GM21619 (cell line): ENCODE data around the gene FBXL14.
"Not testable (repeated sequence)": the region's sequence is repeated elsewhere in the genome, so short reads cannot be mapped to it uniquely, and the experiment has no call there.

Experiments
- ATAC-seq: cut with Tn5 transposase; IDR thresholded peaks from one replicate; pipeline ENCODE4 v1.9.1; 2021; ENCODE audit not compliant: unreplicated experiment

The FBXL14 gene

DNA sequence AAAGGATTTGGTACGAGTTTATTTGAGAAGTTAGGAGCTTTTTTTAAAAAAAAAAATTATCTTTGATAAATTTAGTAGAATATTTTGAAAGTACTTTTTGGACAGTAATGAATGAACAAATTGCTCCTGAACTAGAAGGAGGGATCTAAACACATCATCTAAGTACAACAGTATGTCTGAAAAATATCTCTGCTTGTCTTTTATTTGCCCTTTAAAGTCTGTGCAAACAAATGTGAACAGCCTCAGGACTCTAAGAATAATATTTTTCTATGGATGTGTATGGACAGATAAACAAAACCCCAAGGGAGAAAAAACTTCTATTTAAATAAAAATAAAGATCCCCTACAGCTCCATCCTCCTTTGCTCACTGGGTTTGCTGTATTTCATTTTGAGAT is 19.5 kb downstream of the FBXL14 start:
- no peak for ATAC-seq

DNA sequence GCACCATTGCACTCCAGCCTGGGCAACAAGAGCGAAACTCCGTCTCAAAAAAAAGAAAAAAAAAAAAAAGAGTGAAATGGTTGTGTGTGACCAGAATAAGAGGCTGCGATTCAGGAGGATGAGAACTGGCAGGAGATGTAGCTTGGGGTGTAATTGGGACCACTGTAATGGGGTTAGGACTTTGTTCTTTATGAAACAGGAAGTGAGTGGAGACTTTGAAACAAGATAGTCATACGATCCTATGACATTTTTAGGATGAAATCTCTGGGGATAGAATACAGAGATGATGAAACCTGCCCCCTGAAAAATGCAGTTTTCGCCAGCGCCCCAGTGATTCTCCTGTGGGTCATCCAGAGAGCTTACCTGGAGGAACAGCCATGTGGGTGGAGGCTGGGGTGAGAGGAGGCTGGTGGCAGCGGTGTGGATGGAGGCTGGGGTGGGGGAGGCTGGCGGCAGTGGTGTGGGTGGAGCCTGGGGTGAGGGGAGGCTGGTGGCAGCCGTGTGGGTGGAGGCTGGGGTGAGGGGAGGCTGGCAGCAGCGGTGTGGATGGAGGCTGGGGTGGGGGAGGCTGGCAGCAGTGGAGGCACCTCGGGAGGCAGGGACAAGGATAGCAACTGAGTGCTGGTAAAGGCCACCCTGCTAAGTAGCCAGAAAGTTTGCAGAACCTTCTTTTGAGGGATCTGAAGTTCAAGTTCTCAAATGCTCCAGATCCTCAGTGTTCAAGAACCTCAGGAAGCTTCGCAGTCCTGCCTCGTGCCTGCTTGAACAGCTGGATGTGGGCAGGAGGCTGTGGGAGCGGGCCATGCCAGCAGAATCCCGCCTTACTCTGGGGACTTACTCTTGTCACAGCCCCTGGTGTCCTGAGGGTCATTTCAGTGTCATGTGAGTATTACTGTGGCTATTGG is 20.2 kb downstream of the FBXL14 start:
- ATAC-seq: no peak

DNA sequence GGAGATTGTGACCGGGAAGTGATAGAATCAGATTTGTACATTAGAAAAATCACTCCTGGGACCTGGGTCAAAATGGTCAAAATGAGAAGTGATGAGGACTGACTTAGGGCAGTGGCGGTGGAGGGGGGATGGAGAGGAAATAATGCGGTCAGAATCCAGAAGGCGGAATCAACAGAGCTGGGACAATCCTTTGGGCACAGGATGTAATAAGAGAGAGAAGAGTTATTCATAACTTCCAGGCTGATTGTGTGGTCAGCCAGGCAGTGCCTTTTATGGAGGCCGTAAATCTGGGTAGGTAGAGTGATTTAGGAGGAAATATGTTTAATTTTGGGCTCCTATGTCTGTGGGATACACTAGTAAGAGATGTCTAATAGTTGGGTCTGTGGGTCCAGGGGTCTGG is 21.6 kb downstream of the FBXL14 start:
- ATAC-seq: no peak

GRCh38 chr12:1567852-1568251 is 26.5 kb downstream of the FBXL14 start:
- no peak for ATAC-seq

- no peak for ATAC-seq
Measured at GRCh38 chr12:1566449-1567135, 27.8 kb downstream of the FBXL14 start.

- ATAC-seq: no peak
Measured at GRCh38 chr12:1565172-1565571, 29.2 kb downstream of the FBXL14 start.

GRCh38 chr12:1564067-1564466 is 30.3 kb downstream of the FBXL14 start:
- no peak for ATAC-seq

- no peak for ATAC-seq
Measured at GRCh38 chr12:1562813-1563407, 31.5 kb downstream of the FBXL14 start.

DNA sequence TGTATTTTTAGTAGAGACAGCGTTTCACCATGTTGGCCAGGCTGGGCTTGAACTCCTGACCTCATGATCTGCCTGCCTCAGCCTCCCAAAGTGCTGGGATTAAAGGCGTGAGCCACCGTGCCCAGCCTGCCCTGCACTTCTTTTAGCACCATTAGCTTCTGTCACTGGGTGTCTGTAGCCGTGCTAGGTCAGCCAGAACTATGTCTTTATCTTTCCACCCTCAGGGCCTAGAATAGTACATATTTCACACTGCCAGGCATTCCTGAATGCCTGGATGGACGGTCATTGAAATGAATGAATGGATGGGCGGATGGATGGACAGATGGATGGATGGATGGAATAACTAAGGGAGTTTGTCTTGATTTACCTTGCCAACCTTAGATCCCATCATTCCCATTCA is 33.7 kb downstream of the FBXL14 start:
- no peak for ATAC-seq

DNA sequence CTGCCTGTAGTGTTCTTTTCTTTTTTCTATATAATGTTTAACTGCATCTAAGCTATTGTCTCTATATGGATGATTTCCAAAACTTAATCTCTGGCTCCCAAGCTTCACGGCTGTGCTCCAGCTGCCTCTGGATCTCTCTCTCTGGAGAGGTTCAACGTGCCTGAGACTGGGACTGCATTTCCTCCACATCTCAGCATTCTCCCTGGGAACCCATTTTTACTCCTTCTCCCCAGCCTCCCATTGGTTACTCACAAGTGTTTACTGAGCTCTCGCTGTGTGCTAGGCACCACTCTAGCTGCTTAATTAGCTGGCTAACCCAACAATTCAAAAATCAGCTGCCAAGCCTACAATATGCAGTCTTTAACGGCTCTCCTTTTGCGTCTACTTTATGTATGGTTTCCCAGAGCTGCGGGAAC is 34.7 kb downstream of the FBXL14 start:
- ATAC-seq: no peak

DNA sequence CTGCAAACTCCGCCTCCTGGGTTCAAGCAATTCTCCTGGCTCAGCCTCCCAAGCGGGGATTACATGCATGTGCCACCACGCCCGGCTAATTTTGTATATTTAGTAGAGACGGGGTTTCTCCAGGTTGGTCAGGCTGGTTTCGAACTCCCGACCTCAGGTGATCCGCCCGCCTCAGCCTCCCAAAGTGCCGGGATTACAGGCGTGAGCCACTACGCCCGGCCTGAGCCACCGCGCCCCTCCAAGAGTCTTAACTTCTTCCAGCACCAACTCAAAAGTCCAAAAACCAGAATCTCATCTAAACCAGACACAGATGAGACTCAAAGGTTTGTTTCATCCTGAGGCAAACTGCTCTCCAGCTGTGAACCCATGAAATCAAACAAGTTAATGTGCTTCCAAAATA is 36.3 kb downstream of the FBXL14 start:
- not testable (repeated sequence) for ATAC-seq

GRCh38 chr12:1553987-1554982 is 40.1 kb downstream of the FBXL14 start:
- ATAC-seq: peak; percentile 97

GRCh38 chr12:1553536-1553935 is 40.8 kb downstream of the FBXL14 start:
- ATAC-seq: no peak

GRCh38 chr12:1552911-1553491 is 41.4 kb downstream of the FBXL14 start:
- ATAC-seq: no peak

- ATAC-seq: no peak
Measured at GRCh38 chr12:1552171-1552570, 42.2 kb downstream of the FBXL14 start.

GRCh38 chr12:1551496-1551895 is 42.9 kb downstream of the FBXL14 start:
- no peak for ATAC-seq

DNA sequence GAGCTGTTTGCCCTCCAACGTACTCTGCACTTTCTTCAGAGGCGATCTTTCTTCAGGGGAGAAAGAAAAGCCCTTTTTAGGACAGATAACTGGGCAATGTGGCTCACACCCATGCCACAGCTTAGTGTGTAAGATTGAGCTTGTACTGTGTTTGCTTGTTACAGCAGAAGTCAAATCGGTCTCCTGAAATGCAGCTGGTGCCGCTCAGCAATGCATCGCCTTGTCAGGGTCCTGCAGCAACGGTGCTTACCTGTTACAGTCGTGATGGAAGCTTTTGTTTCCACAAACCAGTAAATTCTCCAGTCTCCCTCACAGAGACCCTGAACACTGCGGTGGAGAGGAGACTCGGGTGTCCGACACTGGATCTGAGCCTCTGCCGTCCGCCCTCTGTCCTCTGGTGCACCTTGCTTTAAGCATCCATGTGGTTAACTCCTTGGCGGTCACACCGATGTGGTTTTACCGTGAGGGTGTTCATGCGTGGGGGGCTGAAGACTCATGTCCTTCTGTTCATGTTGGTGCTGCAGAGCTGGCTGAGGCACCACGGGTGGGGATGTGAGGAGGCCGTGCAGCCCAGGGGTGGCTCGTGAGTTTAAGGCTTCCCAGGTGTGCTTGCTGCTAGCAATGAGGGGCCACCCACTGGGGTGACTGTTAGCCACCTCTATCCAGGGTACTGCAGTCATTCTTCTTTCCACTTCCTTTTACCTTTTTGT is 47.3 kb downstream of the FBXL14 start:
- no peak for ATAC-seq

GRCh38 chr12:1544996-1545700 is 49.2 kb downstream of the FBXL14 start:
- no peak for ATAC-seq

DNA sequence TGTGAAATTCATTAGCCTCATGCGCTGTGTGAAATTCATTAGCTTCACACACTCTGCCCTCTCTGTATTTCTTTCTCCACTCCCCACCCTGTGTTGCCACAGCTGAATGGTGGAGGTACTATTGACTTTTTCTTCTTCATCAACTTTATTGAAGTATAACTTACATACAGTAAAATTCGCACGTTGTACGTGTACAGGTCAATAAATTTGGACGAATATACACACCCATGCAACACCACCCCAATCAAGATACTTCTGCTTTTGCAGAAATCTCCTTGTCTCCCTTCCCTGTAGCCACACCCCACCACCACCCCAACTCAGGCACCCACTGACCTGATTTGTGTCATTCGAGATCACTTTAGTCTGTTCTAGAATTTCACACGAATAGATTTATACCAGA is 51.8 kb downstream of the FBXL14 start:
- ATAC-seq: no peak
